Effector memory CD8-positive, alpha-beta T cell (primary cell): ENCODE measurements around the gene ZNF524.

Source experiments
- ATAC-seq: fragments of 150-1000 bp; cut with Tn5 transposase; replicated peaks from 2 replicates; pipeline ENCODE4 v1.10.0; 2021; ENCODE audit warnings: mild to moderate bottlenecking, moderate library complexity
- DNase-seq, 3 experiments: peaks; one replicate each; pipeline ENCODE4 v3.0.0; 2021
- H3K27ac Mint-ChIP-seq, 2 donors: one replicate each; pipeline ENCODE4 v1.8.0; 2022; ENCODE audit warnings: mild to moderate bottlenecking in 2 of 2, mixed read lengths in 2 of 2, moderate library complexity in 2 of 2
- H3K27me3 Mint-ChIP-seq, 2 donors: one replicate each; pipeline ENCODE4 v1.8.0; 2022; ENCODE audit warnings: mixed read lengths in 2 of 2
- H3K36me3 Mint-ChIP-seq: one replicate; pipeline ENCODE4 v1.8.0; 2022; ENCODE audit warnings: mild to moderate bottlenecking, moderate library complexity, mixed read lengths; ENCODE audit not compliant: insufficient read depth
- H3K4me1 Mint-ChIP-seq, 2 donors: one replicate each; pipeline ENCODE4 v1.8.0; 2022; ENCODE audit warnings: low read depth in 2 of 2, mixed read lengths in 2 of 2
- H3K4me3 Mint-ChIP-seq, 2 donors: one replicate each; pipeline ENCODE4 v1.8.0; 2022; ENCODE audit warnings: mild to moderate bottlenecking in 2 of 2, mixed read lengths in 2 of 2, moderate library complexity in 2 of 2
- H3K9me3 Mint-ChIP-seq, 2 donors: one replicate each; pipeline ENCODE4 v1.8.0; 2022; ENCODE audit warnings: mixed read lengths in 2 of 2

Gene ZNF524

DNA sequence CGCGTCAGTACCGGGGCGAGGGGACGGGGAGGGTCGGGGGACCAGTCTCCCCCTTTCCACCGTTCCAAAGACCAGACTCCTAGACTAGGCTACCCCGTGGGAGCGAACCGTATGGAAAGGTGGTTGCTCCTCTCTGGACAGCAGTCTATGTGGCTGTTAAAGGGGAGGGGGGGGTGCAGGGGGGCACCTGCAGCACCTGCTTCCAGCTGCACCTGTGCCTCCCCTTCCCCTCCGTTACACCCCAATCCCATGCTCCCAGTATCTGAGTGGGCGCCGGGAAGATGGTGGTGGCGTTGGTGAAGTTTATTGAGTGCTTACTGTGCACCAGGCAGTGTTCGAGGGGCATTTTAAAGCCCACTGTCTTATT, 557 bp downstream of the ZNF524 start:
- Mint-ChIP-seq H3K36me3 (peaks cover 34% of the 10 kb centered on the region), H3K27me3 (no peaks in the 10 kb centered on the region), H3K9me3 (peaks cover 0 to 4% of the 10 kb centered on the region in 2 donors), H3K27ac (peak overlapping the region in 1 of 2 donors; percentile 78), H3K4me3 (peak overlapping the region; percentile 91 to 92), H3K4me1 (peaks cover 22 to 26% of the 10 kb centered on the region in 2 donors)
- DNase-seq: no peak
- ATAC-seq: no peak

DNA sequence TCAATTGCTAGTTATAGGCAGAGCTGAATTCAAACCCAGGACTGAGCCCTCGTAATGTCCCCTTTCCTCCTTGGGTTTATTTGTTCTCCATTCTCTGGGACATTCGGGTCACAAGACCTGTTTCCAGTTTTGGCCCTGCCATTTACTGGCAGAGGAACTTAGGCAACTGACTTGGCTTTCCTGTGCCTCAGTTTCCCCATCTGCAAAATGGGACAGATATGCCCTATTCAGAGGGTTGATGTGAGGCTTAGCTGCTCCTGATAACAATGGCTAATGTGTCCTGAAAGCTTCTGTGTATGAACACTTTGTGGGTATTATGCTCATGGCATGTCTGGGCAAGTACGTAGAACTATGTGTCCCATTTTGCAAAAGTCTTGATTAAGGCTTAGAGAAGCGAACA, 996 bp downstream of the ZNF524 start:
- H3K27ac Mint-ChIP-seq: peak overlapping the region in 1 of 2 donors; percentile 78
- peaks cover 26 to 28% of the 10 kb centered on the region in 2 donors for H3K4me1 Mint-ChIP-seq
- H3K9me3 Mint-ChIP-seq: peaks cover 0 to 4% of the 10 kb centered on the region in 2 donors
- DNase-seq: no peak
- H3K4me3 Mint-ChIP-seq: peak overlapping the region; percentile 91 to 92
- peaks cover 36% of the 10 kb centered on the region for H3K36me3 Mint-ChIP-seq
- no peak for ATAC-seq
- no peaks in the 10 kb centered on the region for H3K27me3 Mint-ChIP-seq

DNA sequence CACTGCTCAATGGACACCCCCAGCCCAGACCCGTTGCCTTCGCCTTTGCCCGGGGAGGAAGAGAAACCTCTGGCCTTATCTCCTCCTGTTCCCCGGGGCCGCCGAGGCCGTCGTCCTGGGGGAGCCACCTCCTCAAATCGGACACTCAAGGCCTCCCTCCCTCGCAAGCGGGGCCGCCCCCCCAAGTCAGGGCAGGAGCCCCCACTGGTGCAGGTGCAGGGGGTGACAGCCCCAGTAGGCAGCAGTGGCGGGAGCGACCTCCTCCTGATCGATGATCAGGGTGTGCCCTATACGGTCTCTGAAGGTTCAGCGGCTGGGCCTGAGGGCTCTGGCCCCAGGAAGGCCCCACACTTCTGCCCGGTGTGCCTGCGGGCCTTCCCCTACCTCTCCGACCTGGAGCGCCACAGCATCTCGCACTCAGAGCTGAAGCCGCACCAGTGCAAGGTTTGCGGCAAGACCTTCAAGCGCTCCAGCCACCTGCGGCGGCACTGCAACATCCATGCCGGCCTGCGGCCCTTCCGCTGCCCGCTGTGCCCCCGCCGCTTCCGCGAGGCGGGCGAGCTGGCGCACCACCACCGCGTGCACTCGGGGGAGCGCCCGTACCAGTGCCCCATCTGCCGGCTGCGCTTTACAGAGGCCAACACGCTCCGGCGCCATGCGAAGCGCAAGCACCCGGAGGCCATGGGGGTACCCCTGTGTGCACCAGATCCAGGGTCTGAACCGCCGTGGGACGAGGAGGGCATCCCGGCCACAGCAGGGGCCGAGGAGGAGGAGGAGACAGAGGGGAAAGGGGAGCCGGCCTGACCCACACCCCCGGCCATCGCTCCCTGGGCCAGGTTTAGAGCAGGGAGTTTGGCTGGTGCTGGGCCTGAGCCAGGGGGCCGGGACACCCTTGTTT, 2.3 kb downstream of the ZNF524 start:
- Mint-ChIP-seq H3K27ac (no peak overlapping the region), H3K36me3 (peaks cover 38% of the 10 kb centered on the region), H3K4me1 (peaks cover 38 to 39% of the 10 kb centered on the region in 2 donors), H3K27me3 (no peaks in the 10 kb centered on the region), H3K9me3 (peaks cover 0 to 4% of the 10 kb centered on the region in 2 donors), H3K4me3 (no peak overlapping the region)
- ATAC-seq: no peak
- DNase-seq: no peak

DNA sequence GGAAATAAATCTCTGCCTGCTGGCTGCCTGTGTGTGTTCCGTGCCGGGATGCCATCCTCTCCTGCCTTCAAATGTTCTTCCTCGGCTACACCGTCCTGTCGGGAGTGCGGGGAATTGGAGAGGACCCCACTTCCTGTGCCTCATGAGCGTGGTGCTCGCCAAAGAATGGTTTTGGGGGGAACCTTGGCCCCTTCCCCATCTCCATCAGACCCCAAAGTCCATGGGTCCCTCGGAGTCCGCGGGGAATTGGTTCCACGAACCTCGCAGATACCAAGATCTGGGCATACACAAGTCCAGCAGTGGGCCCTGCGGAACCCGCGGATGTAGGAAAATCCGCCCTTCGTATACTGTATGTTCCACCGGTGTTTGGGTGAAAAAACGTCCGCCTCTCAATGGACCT, 3.0 kb downstream of the ZNF524 start:
- peaks cover 38% of the 10 kb centered on the region for H3K36me3 Mint-ChIP-seq
- H3K4me1 Mint-ChIP-seq: peaks cover 43 to 46% of the 10 kb centered on the region in 2 donors
- H3K9me3 Mint-ChIP-seq: peaks cover 0 to 4% of the 10 kb centered on the region in 2 donors
- DNase-seq (no peak), ATAC-seq (no peak)
- no peaks in the 10 kb centered on the region for H3K27me3 Mint-ChIP-seq
- H3K4me3 Mint-ChIP-seq: peak overlapping the region in 1 of 2 donors; percentile 86
- no peak overlapping the region for H3K27ac Mint-ChIP-seq

DNA sequence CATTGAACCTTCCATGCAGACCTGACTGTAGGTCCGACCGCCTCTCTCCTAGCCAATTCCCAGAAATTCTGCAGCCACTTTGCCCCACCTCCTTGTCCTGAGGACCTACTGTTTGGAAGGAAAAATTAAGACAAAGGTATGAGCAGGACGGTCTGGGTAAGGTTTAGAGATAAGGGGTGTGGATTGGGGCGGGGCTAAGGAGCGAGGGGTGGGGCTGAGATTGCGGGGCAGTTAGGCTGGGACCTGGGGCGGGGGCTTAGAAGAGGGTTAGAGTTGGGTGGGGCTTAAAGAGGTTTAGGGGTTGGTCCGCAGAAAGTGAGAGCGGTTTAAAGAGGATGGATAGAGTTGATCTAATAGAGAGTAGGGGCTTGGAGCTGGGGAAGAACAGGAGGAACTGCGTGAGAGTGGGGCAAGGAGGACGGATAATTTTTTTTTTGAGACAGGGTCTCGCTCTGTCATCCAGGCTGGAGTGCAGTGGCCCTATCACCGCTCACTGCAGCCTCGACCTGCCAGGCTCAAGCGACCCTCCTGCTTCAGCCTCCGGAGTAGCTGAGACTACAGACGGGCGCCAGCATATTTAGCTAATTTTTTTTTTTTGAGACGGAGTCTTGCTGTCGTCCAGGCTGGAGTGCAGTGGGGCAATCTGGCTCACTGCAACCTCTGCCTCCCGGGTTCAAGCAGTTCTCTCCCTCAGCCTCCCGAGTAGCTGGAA, 3.6 kb downstream of the ZNF524 start:
- DNase-seq (no peak), ATAC-seq (no peak)
- Mint-ChIP-seq H3K36me3 (peaks cover 42% of the 10 kb centered on the region), H3K4me3 (peak overlapping the region; percentile 85 to 86), H3K27me3 (no peaks in the 10 kb centered on the region), H3K4me1 (peaks cover 43 to 45% of the 10 kb centered on the region in 2 donors), H3K9me3 (peaks cover 0 to 2% of the 10 kb centered on the region in 2 donors), H3K27ac (peak overlapping the region in 1 of 2 donors; percentile 87)

DNA sequence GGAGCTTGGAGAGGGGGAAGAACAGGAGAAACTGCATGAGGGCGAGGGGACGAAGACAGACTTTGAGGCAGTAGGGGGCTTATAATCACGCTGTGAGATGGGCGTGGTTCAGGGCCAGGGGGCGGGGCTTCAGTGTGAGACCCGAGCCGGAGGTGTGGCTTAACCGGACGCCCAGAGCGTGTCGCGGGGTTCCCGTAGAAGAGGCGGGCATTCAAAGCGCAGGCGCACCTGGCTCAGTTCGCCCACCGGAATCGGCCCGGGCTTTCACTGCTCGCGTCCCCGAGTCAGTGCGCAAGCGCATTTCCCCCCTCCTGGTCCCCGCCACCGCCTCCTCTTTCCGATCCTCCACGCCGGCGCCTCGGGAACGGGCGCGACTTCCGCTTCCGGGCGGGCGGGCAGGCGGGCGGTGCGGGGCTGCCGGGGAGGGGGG, 5.1 kb downstream of the ZNF524 start:
- Mint-ChIP-seq H3K9me3 (no peaks in the 10 kb centered on the region), H3K36me3 (peaks cover 38% of the 10 kb centered on the region)

DNA sequence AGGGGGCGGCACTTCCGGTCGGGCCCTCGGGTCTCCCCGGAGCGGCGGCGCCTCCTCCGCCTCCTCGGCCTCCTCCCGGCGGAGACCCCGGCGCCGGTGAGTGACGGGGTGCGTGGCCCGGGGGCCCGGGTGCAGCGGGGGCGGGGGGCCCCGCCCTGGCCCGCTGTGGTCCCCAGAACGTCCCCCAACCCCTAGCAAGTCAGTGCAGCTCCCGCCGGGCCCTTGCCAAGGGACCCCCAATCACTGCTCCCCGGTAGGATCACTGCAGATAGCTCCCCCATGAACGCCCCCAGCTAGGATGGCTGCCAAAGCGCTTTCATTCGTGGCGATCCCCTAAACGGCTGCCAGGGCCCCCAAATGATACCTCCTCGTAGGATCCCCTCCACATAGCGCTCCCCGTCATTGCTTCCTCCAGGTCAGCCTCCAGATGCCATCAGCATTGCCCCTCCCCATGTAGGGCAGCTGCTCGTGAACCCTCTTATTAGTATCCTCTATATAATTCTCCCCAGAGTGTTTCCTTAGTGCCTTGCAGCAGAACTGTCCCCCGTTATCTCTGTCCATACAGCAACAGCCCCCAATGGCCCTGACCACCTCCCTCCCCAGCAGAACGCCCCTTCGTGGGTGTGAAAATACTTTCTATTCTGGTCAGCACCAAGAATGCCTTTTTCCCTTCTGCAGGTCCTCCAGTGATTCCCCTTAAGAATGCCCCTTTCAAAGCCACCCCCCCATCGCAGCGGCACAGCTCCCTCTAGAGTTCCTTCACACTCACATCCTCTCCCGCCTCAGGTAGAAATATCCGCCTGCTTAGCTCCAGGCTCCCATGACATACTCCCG, 5.8 kb downstream of the ZNF524 start, which contains the start of gene ZNF865:
Gene ZNF865 (plus strand): TSS at position 11 of the 834 bp plus-strand sequence. CDS start 7,972 bp downstream, outside the sequence.
- DNase-seq (peak; percentile 57 to 65 (median 64)), ATAC-seq (peak; percentile 45)
- peak within 1 kb of the TSS; percentile 80 to 87 for H3K27ac Mint-ChIP-seq
- H3K27me3 Mint-ChIP-seq: no peaks in the 10 kb centered on the region
- peaks cover 44% of the 10 kb centered on the region for H3K36me3 Mint-ChIP-seq
- peaks cover 51% of the 10 kb centered on the region in 2 donors for H3K4me1 Mint-ChIP-seq
- no peaks in the 10 kb centered on the region for H3K9me3 Mint-ChIP-seq
- H3K4me3 Mint-ChIP-seq: peak within 1 kb of the TSS; percentile 85 to 86

More for the DNA sequence above, 5.1 kb downstream of the ZNF524 start:
- Mint-ChIP-seq H3K27me3 (no peaks in the 10 kb centered on the region), H3K27ac (peak overlapping the region; percentile 80 to 87), H3K4me1 (peaks cover 50 to 54% of the 10 kb centered on the region in 2 donors), H3K4me3 (peak overlapping the region; percentile 85 to 86)
- peak; percentile 76 for ATAC-seq
- peak; percentile 92 to 96 (median 95) for DNase-seq

DNA sequence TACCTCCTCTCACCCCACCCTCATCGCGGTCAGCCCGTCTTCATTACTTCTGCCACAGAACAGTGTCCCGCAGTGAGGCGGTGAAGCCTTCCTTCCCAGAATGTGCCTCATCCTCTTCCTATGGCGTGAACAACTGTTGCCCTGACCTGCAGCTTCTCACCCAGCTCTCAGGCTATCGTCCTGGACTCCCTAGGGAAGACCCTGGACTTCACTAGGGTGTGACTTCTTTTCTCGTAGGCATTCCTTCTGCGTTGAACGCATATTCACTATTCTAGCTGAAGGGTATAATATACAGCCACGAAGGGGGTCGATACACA, 6.3 kb downstream of the ZNF524 start:
- Mint-ChIP-seq H3K27ac (peak overlapping the region; percentile 80 to 87), H3K4me3 (peak overlapping the region; percentile 85 to 86), H3K27me3 (no peaks in the 10 kb centered on the region), H3K36me3 (peaks cover 40% of the 10 kb centered on the region), H3K4me1 (peaks cover 47% of the 10 kb centered on the region in 2 donors), H3K9me3 (no peaks in the 10 kb centered on the region)
- ATAC-seq (no peak), DNase-seq (no peak)

DNA sequence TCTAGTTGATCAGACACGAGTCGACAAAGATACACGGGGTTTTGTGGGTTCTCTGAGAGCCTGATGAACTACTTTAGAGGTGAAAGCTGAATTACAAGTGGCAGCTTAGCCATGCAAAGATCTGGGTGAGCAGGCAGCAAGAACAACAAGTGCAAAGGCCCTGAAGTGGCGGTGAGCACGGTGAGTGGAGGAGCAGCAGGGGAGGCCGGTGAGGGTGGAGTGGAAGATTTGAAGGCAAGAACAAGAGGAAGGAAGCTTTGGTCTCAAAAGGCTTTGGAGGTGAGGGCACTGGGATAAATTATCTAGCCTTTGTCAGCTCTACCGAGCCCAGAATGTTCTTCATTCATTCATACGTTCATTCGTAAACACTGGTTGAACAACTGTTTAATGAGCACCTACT, 6.7 kb downstream of the ZNF524 start:
- peaks cover 46 to 47% of the 10 kb centered on the region in 2 donors for H3K4me1 Mint-ChIP-seq
- no peaks in the 10 kb centered on the region for H3K27me3 Mint-ChIP-seq
- H3K4me3 Mint-ChIP-seq: peak overlapping the region; percentile 85 to 86
- ATAC-seq (no peak), DNase-seq (no peak)
- no peaks in the 10 kb centered on the region for H3K9me3 Mint-ChIP-seq
- peak overlapping the region; percentile 80 to 87 for H3K27ac Mint-ChIP-seq
- peaks cover 40% of the 10 kb centered on the region for H3K36me3 Mint-ChIP-seq

DNA sequence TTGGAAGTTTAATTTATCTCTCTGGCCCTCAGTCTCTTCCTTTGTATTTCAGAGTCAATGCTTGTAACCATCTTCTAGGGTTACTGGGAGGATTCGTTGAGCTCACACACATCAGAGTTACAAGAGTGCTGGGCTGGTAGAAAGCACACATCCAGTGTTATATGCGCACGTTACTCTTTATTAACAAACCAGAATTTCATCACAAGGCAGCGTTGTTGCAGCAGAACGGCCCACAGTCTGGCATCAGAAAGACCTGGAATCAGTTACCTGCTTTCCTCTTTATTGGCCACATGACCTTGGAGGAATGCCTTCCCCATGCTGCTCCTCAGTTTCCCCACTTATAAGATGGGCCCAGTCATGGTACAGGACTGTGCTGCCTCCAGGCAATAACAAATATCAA, 9.2 kb downstream of the ZNF524 start:
- Mint-ChIP-seq H3K27ac (no peak overlapping the region), H3K4me3 (no peak overlapping the region), H3K36me3 (peaks cover 39% of the 10 kb centered on the region), H3K9me3 (no peaks in the 10 kb centered on the region), H3K4me1 (peaks cover 53 to 57% of the 10 kb centered on the region in 2 donors), H3K27me3 (no peaks in the 10 kb centered on the region)
- DNase-seq (no peak), ATAC-seq (no peak)

DNA sequence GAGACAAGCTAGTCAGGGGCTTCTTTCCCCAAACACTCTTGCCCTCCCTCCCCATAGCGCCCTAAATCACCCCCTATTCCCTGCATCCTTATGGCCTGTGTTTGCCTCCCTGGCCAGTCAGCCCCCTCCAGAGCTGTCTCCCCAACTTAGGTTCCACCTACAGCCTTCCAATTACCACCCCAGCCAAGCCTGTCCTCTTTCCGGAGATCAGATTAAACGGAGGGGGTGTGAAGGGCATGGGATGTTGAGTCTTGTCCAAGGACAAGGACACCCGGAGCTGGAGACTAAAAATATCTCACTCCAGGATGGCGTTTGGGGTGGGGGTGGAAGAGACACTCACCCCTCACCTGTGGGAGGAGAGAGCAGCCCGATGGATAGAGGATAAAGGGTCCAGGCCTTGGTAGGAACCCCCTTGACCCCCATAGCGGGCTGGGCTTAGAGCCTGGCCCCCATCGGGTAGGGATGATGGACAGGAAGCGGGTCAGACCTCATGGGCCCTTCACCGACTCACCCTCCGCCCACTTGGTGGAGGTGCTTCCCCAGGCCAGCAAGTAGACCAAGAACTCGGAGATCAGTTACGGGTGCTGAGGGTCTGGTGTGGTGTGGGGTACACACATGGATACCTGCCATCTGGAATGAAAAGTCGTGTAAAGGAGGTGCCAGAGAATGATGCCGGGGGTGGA, 11.4 kb downstream of the ZNF524 start:
- H3K9me3 Mint-ChIP-seq: no peaks in the 10 kb centered on the region
- peak overlapping the region in 1 of 2 donors; percentile 20 for H3K27ac Mint-ChIP-seq
- ATAC-seq (no peak), DNase-seq (no peak)
- no peaks in the 10 kb centered on the region for H3K27me3 Mint-ChIP-seq
- peaks cover 41% of the 10 kb centered on the region in 2 donors for H3K4me1 Mint-ChIP-seq
- peaks cover 21% of the 10 kb centered on the region for H3K36me3 Mint-ChIP-seq
- no peak overlapping the region for H3K4me3 Mint-ChIP-seq

DNA sequence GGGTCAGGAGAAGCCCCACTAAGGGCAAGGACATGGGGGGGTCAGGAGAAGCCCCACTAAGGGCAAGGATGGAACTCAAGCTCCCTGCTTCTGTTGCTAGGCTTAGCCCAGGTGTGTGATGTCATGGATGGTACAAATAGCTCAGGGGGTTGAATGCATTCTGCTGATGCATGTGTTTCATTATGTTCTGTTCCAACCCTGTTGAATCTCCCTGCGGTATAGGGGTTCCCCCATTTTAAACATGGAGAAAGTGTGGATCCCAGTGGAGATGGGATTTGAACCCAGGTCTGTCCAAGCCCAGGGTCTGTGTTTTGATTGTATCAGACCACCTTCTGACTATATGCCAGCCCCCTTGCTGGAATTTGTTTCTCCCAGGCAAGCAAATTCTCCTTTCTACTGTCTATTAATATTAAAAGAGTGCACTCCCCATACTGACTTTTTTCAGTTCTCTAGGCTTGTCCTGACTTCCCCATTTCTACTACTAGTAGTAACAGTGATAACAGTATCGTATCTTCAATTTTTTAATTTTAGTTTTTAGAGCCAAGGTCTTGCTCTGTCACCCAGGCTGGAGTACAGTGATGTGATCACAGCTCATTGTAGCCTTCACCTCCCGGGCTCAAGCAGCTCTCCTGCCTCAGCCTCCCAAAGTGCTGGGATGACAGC, 12.0 kb downstream of the ZNF524 start:
- peak overlapping the region; percentile 46 to 73 for H3K27ac Mint-ChIP-seq

More for the DNA sequence above, 12.0 kb downstream of the ZNF524 start:
- no peaks in the 10 kb centered on the region for H3K9me3 Mint-ChIP-seq
- H3K27me3 Mint-ChIP-seq: no peaks in the 10 kb centered on the region
- H3K4me3 Mint-ChIP-seq: no peak overlapping the region
- DNase-seq (no peak), ATAC-seq (no peak)
- peaks cover 34% of the 10 kb centered on the region in 2 donors for H3K4me1 Mint-ChIP-seq
- H3K36me3 Mint-ChIP-seq: peaks cover 22% of the 10 kb centered on the region
